Bronchial smooth muscle cell (primary cell): ENCODE measurements around the gene ACAT2. TPM values are rescaled to one million over a fixed set of nuclear protein-coding genes. Genes with fewer than 3 reads are reported as not detected.

Experiments
- total RNA-seq: library from RNA; depleted of rRNA; stranded (reverse); fragments of >200 nt; gene quantifications from 2 replicates; pipeline ENCODE4 v1.2.1, GENCODE V29; 2014

Gene ACAT2
- 31.7 and 66.0 TPM in 2 replicates for total RNA-seq

DNA sequence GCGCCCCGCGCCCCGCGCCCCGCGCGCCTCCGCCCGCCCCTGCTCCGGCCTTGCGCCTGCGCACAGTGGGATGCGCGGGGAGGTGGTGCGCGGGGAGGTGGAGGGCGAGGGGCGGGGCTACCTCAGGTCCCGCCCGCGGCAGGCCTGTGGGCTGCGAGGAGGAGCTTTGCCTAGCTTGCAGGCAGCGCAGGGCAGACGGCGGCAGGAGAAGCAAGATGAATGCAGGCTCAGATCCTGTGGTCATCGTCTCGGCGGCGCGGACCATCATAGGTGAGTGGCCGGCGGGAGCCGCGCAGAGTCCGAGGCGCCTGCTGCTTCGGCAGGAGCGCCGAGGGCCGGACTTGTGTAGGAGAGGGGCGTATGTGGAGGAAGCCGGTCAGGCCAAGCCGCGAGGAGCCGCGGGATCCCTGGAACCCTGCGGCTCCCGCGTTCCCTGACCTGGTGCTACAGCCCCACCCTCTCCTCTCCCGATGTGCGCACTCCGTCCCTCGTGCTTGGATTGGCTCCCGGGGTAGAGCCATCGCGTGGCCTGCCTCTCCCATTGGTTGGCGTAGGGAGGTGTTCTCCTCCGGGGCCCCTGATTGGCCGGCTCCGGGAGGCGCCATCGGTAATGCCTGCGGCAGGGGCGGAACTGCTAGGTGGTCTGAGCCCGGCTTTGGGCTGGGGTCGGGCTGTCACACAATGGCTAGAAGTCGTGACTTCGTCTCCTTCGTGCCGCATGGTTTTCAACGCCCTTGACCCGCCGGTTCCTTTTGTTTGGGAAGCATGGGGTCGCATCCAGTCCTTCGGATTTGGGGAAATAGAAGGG lies at the start of gene ACAT2:
TSS of gene ACAT2 (plus strand) at position 173 of the 808 bp plus-strand sequence. CDS start at position 216, 43 bp downstream.

DNA sequence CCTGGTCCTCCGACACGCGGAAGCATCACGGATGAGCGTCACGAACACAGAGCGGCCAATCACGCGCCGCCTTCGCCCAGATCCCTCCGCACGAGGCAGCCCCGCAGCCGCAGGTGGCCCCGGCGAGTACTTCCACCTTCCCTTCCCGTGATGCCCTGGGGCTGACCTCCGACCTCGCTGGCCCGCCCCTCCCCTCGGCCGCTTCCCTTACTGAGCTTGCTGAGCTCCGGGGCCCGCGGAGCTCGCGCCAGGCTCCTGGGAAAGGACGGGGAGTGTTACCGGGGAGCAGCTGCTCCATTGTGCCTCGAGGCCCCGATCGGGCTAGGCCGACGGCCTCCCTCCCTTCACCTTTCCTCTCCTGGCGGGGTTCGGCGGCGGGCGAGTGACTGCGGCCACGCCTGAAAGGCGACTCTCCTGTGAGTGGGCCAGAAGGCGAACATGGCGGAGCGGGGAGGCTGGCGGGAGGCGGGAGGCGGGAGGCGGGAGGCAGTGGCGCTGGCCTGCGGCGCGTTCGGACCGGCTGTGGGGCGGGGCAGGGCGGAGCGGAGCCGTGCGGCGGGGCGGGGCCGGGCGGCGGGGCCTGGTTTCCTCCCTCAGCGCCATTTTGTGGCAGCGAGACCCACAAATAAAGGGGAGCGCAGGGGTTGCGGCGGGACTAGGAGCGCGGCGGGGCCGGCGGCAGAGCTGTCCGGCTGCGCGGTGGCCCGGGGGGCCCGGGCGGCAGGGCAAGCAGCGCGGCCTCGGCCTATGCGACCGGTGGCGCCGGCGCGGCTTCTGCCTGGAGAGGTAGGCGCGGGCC lies 34.7 kb upstream of the ACAT2 start, which contains the start of gene WTAP:
TSS of gene WTAP (plus strand) at position 589 of the 799 bp plus-strand sequence. CDS start 8,760 bp downstream, outside the sequence.

DNA sequence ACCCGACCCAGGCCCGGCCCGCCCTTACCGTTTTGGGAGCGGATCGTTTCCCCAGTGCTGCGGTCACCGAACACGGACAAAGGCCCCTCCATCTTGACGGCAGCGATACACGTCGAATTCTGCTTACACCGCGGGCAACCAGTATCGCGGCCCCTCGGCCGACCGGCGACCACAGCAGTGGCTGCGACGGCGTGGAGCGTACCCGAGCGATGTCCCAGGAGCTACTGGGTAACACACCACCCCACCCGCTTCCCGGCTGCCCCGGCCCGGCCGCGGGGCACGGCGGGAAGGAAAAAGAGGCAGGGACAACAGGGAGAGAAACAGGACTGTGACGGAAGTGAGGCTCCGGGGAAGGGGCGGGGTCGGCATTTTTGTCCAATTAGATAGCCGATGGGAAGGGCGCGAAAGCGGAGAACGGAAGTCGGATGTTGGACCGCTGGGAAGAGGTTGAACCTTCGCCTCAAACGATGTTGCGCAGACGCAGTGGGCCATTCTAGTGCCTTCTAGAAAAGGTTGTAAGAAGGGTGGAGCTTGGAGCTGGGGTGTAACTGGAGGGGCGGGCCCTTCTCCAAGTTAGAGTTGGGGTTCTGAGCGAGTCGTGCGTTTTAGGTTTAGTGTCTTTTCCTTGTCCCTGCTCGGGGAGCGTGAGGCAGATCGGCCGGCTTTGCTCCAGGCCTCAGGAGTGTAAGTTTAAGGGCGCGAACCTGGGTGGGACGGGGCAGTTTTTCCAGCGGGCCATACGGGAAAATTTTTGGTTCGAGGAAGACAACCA lies 27.7 kb downstream of the ACAT2 start, which contains the start of gene TCP1:
TSS of gene TCP1 (minus strand) at position 226 of the 772 bp plus-strand sequence. CDS start at position 92, 134 bp downstream.

DNA sequence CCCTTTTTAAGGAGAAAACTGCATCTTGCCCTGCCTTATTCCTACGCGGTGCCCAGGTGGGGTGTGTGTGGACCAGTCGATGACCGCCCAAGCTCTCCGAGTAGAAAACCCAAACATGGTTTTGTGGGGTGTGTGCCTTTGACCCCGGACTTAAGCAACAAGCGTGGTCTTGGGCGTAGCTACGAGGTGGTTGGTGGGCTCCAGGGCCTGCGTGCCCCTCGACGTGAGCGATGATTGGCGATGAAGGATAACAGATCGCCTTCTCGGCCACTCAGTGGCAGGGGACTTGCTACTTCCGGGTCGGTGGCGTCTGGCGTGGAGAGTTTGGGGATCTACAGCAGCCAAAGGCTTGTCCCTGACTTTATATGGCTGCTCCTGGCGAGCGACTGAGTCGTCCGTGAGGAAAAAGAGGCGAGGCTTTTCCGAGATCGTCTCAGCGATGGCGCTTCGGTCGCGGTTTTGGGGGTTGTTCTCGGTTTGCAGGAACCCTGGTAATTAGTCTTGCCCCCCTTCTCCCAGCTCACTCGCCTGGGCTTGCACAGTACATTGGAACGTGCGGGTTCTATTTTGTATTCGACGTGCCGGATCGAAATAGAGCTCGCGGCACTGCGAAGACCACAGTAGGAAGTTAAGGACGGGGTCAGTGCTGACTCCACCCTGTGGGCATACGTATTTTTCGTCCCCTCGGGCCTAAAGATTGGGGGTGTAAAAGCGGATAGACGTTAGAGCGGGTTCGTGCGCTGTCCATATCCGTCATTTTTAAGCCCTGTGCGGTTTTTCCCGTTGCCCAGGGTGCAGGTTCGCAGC lies 28.5 kb downstream of the ACAT2 start, which contains the start of gene MRPL18:
TSS of gene MRPL18 (plus strand) at position 319 of the 807 bp plus-strand sequence. CDS start at position 440, 121 bp downstream.

DNA sequence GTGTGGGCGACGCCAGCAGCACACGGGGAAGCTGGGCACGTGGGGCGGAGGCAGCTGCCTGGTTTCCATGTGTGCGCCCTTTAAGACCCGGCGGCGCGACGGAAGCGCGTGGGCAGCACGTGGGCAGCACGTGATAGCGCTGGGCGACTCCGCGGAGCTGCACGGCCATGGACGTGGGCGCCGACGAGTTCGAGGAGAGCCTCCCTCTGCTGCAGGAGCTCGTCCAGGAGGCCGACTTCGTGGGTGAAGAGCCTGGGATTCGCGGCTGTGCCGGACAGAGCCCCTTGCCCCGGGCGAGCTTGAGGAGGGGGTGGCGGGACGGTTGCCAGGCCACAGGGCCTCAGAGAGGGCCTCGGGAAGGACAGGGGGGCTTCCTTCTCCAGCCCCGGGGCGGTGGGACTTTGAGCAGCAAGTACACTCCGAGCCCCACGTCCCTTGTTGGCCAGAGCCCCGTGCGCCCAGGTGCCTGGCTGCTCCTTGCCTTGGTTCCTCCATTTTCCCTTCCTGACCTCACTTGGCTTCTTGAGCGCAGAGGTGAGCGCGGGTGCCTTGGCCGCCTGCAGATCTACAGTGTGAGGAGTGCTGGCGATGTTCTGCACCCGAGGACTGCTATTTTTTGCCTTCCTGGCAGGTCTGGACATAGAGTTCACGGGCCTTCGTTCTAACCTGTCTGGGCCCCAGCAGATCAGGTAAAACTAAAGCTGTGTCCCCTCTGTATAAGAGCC lies 38.5 kb downstream of the ACAT2 start, which contains the start of gene PNLDC1:
TSS of gene PNLDC1 (plus strand) at position 136 of the 725 bp plus-strand sequence. CDS start at position 168, 32 bp downstream.

Other genes with a start within 250 kb of the ACAT2 start
- gene SOD2, start 68.8 kb upstream of the ACAT2 start, total RNA-seq: 495 and 2,279 TPM in 2 replicates
- 80.9 and 96.6 TPM in 2 replicates for gene WTAP, start 34.5 kb upstream of the ACAT2 start, total RNA-seq
- 169 and 340 TPM in 2 replicates for gene TCP1, start 27.6 kb downstream of the ACAT2 start, total RNA-seq
- gene MRPL18, start 28.4 kb downstream of the ACAT2 start, total RNA-seq: 47.1 and 55.8 TPM in 2 replicates
- 2.0 TPM in 1 of 2 replicates, not detected in the other for gene PNLDC1, start 38.2 kb downstream of the ACAT2 start, total RNA-seq
- not detected in 2 replicates for gene MAS1, start 128.9 kb downstream of the ACAT2 start, total RNA-seq
- gene IGF2R, start 207.0 kb downstream of the ACAT2 start, total RNA-seq: 115 and 124 TPM in 2 replicates